ENCODE results near the gene LVRN. TPM values are rescaled to one million over a fixed set of nuclear protein-coding genes. Genes with fewer than 3 reads are reported as not detected.

The LVRN gene
- total and polyA plus RNA-seq, 4 experiments from 2014 or later = not detected

DNA sequence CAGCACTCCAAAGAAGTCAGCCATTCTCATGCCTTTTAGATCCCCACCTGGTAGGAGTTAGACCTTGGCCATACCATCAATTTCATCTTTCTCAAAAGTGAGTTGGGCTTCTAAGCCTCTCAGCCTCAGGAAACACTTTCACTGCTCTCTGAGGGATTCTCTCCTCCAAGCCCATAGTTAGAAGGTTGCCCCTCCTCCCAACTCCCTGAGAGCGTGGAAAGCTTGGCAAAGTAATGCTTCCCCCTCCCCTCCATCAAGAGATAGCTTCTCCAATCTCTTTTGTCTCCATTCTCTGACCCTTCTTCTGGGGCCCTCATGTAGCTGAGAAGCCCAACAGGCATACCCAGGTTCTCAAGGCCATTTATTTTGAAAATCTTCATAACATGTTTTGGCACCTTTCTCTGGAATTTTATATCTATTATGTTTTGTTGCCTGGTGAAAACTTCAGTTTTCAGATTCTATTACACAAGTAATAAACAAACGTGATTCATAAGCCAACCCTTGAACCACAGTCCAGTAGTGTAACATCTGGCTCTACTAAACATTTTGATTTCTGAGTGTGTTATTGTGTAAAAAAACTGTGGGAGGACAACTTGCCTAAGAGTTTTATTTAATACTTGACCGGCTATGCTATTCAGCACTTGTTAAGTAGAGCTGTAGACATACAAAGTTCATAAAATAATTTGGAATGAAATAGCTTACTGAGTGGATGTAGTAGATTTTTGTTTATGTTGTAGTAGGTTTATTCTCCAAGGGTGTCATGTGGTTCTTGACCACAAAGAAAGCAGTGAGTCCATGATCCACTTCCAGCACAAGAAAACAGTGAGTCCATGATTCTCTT lies 17.1 kb downstream of the LVRN start:
- CTCF ChIA-PET (ENCODE audit: partially characterized antibody) = no interaction called here
- Mint-ChIP-seq H3K27me3 (peaks cover 27 to 33% of the 10 kb centered on the region in 2 donors), H3K27ac (no peak overlapping the region)

DNA sequence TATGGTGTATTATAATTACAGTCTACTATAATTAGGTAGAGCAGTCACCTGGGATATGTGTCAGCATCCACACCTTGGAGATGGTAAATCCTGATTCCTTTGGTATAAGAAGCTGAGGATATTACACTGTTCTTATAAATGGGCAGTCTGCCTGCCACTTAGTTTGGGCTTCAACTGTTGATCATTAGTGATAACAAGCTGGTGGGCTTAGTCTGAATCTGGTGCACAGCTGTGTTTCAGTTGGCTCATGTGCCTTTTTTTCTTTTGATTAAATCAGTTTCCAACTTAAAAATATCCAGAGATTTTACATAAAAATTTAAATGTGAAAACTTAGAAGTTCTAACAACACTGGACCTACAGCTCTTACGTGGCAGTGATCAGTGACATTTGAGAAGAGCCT lies 21.2 kb downstream of the LVRN start:
- peaks cover 7 to 20% of the 10 kb centered on the region in 2 donors for H3K27me3 Mint-ChIP-seq
- POLR2A ChIA-PET (ENCODE audit: partially characterized antibody) = no interaction called here

More for the DNA sequence above, 17.1 kb downstream of the LVRN start:
- H3K27ac ChIP-seq (ENCODE audit: low read depth, low read length) = no peak overlapping the region
- Mint-ChIP-seq H3K4me1 (no peaks in the 10 kb centered on the region), H3K9me3 (peaks cover 0 to 3% (median 0%) of the 10 kb centered on the region in 8 donors), H3K4me3 (no peak overlapping the region), H3K36me3 (no peaks in the 10 kb centered on the region)
- H3K9me3 ChIP-seq (ENCODE audit: control insufficient read depth in 1 of 2, low read length in 2 of 2) = no peaks in the 10 kb centered on the region
- intact Hi-C loops (cut with micrococcal nuclease) = no loop called here
- H3K27me3 ChIP-seq (ENCODE audit: insufficient read depth, low read length) = no peaks in the 10 kb centered on the region
- no peaks in the 10 kb centered on the region for H3K4me1 ChIP-seq (ENCODE audit: insufficient read depth, low read length)
- POLR2A ChIA-PET (ENCODE audit: partially characterized antibody) = no interaction called here
- DNase-seq = no peak
- H3K36me3 ChIP-seq (ENCODE audit: insufficient read depth, low read length) = no peaks in the 10 kb centered on the region
- no peak overlapping the region for H3K4me3 ChIP-seq (ENCODE audit: low read length in 2 of 2)

DNA sequence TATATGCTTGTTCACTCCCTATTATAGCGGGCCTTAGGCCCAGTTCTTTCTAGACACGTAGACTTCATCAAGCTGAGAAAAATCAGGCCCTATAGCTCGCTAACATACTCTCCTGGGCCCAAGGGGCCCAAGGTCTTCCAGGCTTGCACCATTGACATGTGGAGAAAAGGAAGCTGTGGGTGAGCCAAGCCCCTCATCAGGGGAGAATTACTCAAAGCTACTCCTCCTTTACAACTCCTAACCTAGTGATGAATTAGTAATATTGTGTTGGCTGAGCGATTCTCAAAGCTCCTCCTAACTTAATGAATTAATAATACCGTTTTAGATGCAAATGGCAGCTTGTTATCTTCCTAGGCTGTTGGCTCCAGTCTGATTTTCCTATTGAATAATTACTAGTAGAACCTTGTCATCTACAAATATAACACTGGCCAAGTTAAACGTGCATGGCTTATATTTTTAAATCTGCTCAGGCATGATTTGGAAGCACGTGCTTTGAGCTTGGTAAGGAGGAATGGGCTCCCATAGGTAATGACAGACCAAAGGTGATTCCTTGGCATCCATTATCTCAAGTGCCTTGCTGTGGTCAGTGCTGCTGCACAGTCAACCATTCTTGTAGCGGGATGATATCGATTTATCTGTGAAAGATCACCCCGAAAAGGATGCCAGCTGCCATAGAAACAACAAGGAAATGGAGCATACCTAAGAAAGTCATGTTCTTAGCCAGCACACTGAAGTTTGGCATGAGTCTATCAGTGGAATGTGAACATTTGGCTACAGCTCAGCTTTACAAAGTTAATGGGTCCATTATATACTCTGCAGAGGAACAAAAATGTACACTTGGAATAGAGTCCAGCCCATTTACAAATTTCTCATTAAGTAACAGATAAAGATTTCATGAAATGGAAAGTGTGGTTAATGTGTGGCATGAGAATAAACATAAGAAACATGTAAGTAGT lies 23.8 kb downstream of the LVRN start:
- Mint-ChIP-seq H3K4me1 (no peaks in the 10 kb centered on the region), H3K36me3 (no peaks in the 10 kb centered on the region), H3K9me3 (peaks cover 0 to 2% (median 0%) of the 10 kb centered on the region in 8 donors), H3K4me3 (no peak overlapping the region), H3K27me3 (peaks cover 0 to 5% of the 10 kb centered on the region in 2 donors), H3K27ac (no peak overlapping the region)
- intact Hi-C loops (cut with micrococcal nuclease) = no loop called here
- Histone ChIP-seq H3K9me3 (ENCODE audit: control insufficient read depth in 1 of 2, low read length in 2 of 2) (no peaks in the 10 kb centered on the region), H3K36me3 (ENCODE audit: insufficient read depth, low read length) (no peaks in the 10 kb centered on the region), H3K27ac (ENCODE audit: low read depth, low read length) (no peak overlapping the region), H3K4me3 (ENCODE audit: low read length in 2 of 2) (no peak overlapping the region), H3K4me1 (ENCODE audit: insufficient read depth, low read length) (no peaks in the 10 kb centered on the region), H3K27me3 (ENCODE audit: insufficient read depth, low read length) (no peaks in the 10 kb centered on the region)
- POLR2A ChIA-PET (ENCODE audit: partially characterized antibody) = no interaction called here
- DNase-seq = no peak
- CTCF ChIA-PET (ENCODE audit: partially characterized antibody) = interaction anchor here (0.7 kb wide), 1 partner anchor 10 kb away, joined by 3 read pairs; no protein-coding TSS in a partner anchor

More for the DNA sequence above, 21.2 kb downstream of the LVRN start:
- Histone ChIP-seq H3K36me3 (ENCODE audit: insufficient read depth, low read length) (no peaks in the 10 kb centered on the region), H3K4me1 (ENCODE audit: insufficient read depth, low read length) (no peaks in the 10 kb centered on the region), H3K4me3 (ENCODE audit: low read length in 2 of 2) (no peak overlapping the region), H3K27me3 (ENCODE audit: insufficient read depth, low read length) (no peaks in the 10 kb centered on the region), H3K27ac (ENCODE audit: low read depth, low read length) (no peak overlapping the region), H3K9me3 (ENCODE audit: control insufficient read depth in 1 of 2, low read length in 2 of 2) (no peaks in the 10 kb centered on the region)
- intact Hi-C loops (cut with micrococcal nuclease) = no loop called here
- H3K9me3 Mint-ChIP-seq = peaks cover 0 to 2% (median 0%) of the 10 kb centered on the region in 8 donors
- H3K4me1 Mint-ChIP-seq = no peaks in the 10 kb centered on the region
- no peaks in the 10 kb centered on the region for H3K36me3 Mint-ChIP-seq
- CTCF ChIA-PET (ENCODE audit: partially characterized antibody) = interaction anchor here (0.8 kb wide), 1 partner anchor 12 kb away, joined by 3 read pairs; no protein-coding TSS in a partner anchor
- H3K27ac Mint-ChIP-seq = no peak overlapping the region
- DNase-seq = no peak
- no peak overlapping the region for H3K4me3 Mint-ChIP-seq

DNA sequence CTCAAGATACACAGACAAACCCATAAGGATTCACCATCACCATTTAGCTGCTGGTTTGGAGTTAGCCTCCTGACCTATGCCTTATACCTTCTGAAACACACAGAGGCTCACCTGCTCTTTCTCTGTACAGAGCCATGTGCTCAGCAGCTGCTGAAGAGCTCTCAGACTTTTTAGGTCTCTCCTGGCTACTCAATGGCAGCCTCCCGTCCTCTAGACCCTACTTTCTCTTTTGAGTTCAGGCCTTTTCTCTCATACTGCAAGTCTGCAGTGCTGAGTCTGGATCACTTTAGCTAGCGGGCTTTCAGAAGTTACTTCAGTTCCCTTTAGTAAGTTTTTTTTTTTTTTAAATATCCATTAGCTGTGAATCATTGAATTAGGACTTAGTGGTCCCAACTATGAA lies 25.7 kb downstream of the LVRN start:
- intact Hi-C loops (cut with micrococcal nuclease) = no loop called here
- no peak for DNase-seq
- Histone ChIP-seq H3K27ac (ENCODE audit: low read depth, low read length) (no peak overlapping the region), H3K9me3 (ENCODE audit: control insufficient read depth in 1 of 2, low read length in 2 of 2) (no peaks in the 10 kb centered on the region), H3K36me3 (ENCODE audit: insufficient read depth, low read length) (no peaks in the 10 kb centered on the region), H3K4me1 (ENCODE audit: insufficient read depth, low read length) (no peaks in the 10 kb centered on the region), H3K4me3 (ENCODE audit: low read length in 2 of 2) (no peak overlapping the region), H3K27me3 (ENCODE audit: insufficient read depth, low read length) (no peaks in the 10 kb centered on the region)
- Mint-ChIP-seq H3K4me1 (no peaks in the 10 kb centered on the region), H3K27ac (no peak overlapping the region), H3K9me3 (peaks cover 0 to 2% (median 0%) of the 10 kb centered on the region in 8 donors), H3K27me3 (peaks cover 2% of the 10 kb centered on the region in 2 donors), H3K36me3 (no peaks in the 10 kb centered on the region), H3K4me3 (no peak overlapping the region)
- POLR2A ChIA-PET (ENCODE audit: partially characterized antibody) = no interaction called here
- CTCF ChIA-PET (ENCODE audit: partially characterized antibody) = interaction anchor here (1.0 kb wide), 1 partner anchor 55 kb away, joined by 3 read pairs; no protein-coding TSS in a partner anchor

DNA sequence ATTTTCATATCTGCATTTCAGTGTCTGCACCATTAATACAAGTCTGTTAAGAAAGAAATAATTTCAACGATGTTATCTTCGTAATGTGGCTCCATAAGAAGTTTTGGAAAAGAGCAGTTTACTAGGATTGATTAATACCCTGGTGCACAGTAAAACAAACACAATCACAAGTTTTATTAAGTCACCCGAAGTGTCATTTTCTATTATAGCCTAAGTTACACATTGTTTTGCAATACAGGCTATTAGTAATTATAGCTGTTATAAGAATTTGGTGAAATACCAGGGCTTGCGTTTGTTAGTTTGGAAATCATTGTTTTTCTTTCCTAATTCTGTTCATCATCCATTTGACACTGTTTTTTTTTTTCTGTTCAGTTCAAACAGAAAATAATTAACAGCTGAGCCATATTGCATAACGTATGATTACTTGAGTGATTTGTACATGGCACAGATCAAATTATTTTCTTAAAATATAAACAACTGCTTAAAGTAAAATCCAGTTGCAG lies 30.6 kb downstream of the LVRN start:
- POLR2A ChIA-PET (ENCODE audit: partially characterized antibody) = no interaction called here
- Mint-ChIP-seq H3K36me3 (no peaks in the 10 kb centered on the region), H3K9me3 (no peaks in the 10 kb centered on the region), H3K27ac (no peak overlapping the region), H3K4me3 (no peak overlapping the region), H3K4me1 (no peaks in the 10 kb centered on the region), H3K27me3 (peaks cover 9 to 10% of the 10 kb centered on the region in 2 donors)
- intact Hi-C loops (cut with micrococcal nuclease) = no loop called here
- Histone ChIP-seq H3K9me3 (ENCODE audit: control insufficient read depth in 1 of 2, low read length in 2 of 2) (no peaks in the 10 kb centered on the region), H3K27ac (ENCODE audit: low read depth, low read length) (no peak overlapping the region), H3K4me3 (ENCODE audit: low read length in 2 of 2) (no peak overlapping the region), H3K36me3 (ENCODE audit: insufficient read depth, low read length) (no peaks in the 10 kb centered on the region), H3K4me1 (ENCODE audit: insufficient read depth, low read length) (no peaks in the 10 kb centered on the region), H3K27me3 (ENCODE audit: insufficient read depth, low read length) (no peaks in the 10 kb centered on the region)
- DNase-seq = no peak
- CTCF ChIA-PET (ENCODE audit: partially characterized antibody) = no interaction called here

DNA sequence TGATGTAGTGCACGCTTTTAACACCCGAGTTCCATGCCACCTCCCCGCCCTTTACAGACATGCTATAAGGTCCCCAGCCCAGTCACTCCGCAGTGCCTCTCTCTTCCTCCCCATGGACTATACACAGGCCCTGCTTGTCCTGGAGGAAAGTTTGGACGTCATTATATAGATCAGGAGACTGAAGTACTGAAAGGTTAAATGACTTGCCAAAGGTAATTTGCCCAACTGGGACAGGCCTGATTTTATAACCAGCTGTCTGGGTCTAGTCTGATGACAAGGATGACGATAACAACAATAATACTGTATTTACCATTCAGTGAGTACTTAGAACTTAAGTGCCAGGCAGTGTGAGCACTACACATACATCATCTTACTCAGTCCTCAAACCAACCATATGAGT lies 33.1 kb downstream of the LVRN start:
- H3K27me3 Mint-ChIP-seq = peaks cover 6 to 10% of the 10 kb centered on the region in 2 donors
- Histone ChIP-seq H3K4me1 (ENCODE audit: insufficient read depth, low read length) (no peaks in the 10 kb centered on the region), H3K36me3 (ENCODE audit: insufficient read depth, low read length) (no peaks in the 10 kb centered on the region), H3K27me3 (ENCODE audit: insufficient read depth, low read length) (no peaks in the 10 kb centered on the region), H3K27ac (ENCODE audit: low read depth, low read length) (no peak overlapping the region), H3K4me3 (ENCODE audit: low read length in 2 of 2) (no peak overlapping the region), H3K9me3 (ENCODE audit: control insufficient read depth in 1 of 2, low read length in 2 of 2) (no peaks in the 10 kb centered on the region)
- no peaks in the 10 kb centered on the region for H3K4me1 Mint-ChIP-seq
- no peak for DNase-seq
- no peak overlapping the region for H3K4me3 Mint-ChIP-seq
- ChIA-PET POLR2A (ENCODE audit: partially characterized antibody) (no interaction called here), CTCF (ENCODE audit: partially characterized antibody) (interaction anchor here (0.8 kb wide), 1 partner anchor 12 kb away, joined by 3 read pairs; no protein-coding TSS in a partner anchor)
- H3K9me3 Mint-ChIP-seq = no peaks in the 10 kb centered on the region
- intact Hi-C loops (cut with micrococcal nuclease) = no loop called here
- no peak overlapping the region for H3K27ac Mint-ChIP-seq
- no peaks in the 10 kb centered on the region for H3K36me3 Mint-ChIP-seq

Measured in CD4-positive, alpha-beta memory T cell (primary cell).